Caki2 (cell line): ENCODE measurements around the gene ZNF780B. TPM values are rescaled to one million over a fixed set of nuclear protein-coding genes. Genes with fewer than 3 reads are reported as not detected.
"Not testable (repeated sequence)": the region's sequence is repeated elsewhere in the genome, so short reads cannot be mapped to it uniquely, and the experiment has no call there.

Source experiments
- DNase-seq: peaks from one replicate; pipeline ENCODE4 v3.0.0-alpha.2; 2015; ENCODE audit warnings: low read depth
- in situ Hi-C: cut with HindIII; loops from 2 replicates; pipeline ENCODE4 v1.10.0; 2016; ENCODE audit warnings: low sequenced_read_pairs, low pct_unique_long_range_greater_than_20kb, mixed read lengths
- total RNA-seq: library from RNA; depleted of rRNA; stranded (reverse); fragments of >200 nt; shearing (Covaris generic); gene quantifications from 2 replicates; pipeline ENCODE4 v1.2.3, GENCODE V29; 2014; ENCODE audit warnings: low replicate concordance

ZNF780B gene
- total RNA-seq, 1 experiment from 2014 or later = 3.1 TPM

GRCh38 chr19:40055049-40055448, 982 bp downstream of the ZNF780B start:
- no peak for DNase-seq
- in situ Hi-C loops = no loop called here

GRCh38 chr19:40054632-40055031, 1.4 kb downstream of the ZNF780B start:
- no peak for DNase-seq
- in situ Hi-C loops = no loop called here

GRCh38 chr19:40053491-40053890, 2.5 kb downstream of the ZNF780B start:
- no peak for DNase-seq
- in situ Hi-C loops = no loop called here

GRCh38 chr19:40041718-40042117, 14.3 kb downstream of the ZNF780B start:
- DNase-seq, in situ Hi-C loops: not testable (repeated sequence)

- DNase-seq = not testable (repeated sequence)
Measured at GRCh38 chr19:40038047-40038446, 18.0 kb downstream of the ZNF780B start.

GRCh38 chr19:40035996-40036395, 20.0 kb downstream of the ZNF780B start:
- in situ Hi-C loops = no loop called here
- no peak for DNase-seq

More at GRCh38 chr19:40038047-40038446, 18.0 kb downstream of the ZNF780B start:
- in situ Hi-C loops = not testable (repeated sequence)

- DNase-seq = peak; percentile 33
- in situ Hi-C loops = no loop called here
Measured at GRCh38 chr19:40033989-40034560, 22.0 kb downstream of the ZNF780B start.

- in situ Hi-C loops = no loop called here
Measured at GRCh38 chr19:40026597-40026970, 29.4 kb downstream of the ZNF780B start.

GRCh38 chr19:40025938-40026596, 30.0 kb downstream of the ZNF780B start:
- in situ Hi-C loops = no loop called here
- DNase-seq = no peak

More at GRCh38 chr19:40026597-40026970, 29.4 kb downstream of the ZNF780B start:
- no peak for DNase-seq

GRCh38 chr19:40023969-40024368, 32.1 kb downstream of the ZNF780B start:
- no peak for DNase-seq
- in situ Hi-C loops = no loop called here

GRCh38 chr19:40013991-40014390, 42.0 kb downstream of the ZNF780B start:
- in situ Hi-C loops = no loop called here
- no peak for DNase-seq

GRCh38 chr19:40009674-40010073, 46.4 kb downstream of the ZNF780B start:
- in situ Hi-C loops = no loop called here
- no peak for DNase-seq

- in situ Hi-C loops = no loop called here
- peak; percentile 90 for DNase-seq
Measured at GRCh38 chr19:40006273-40006691, 49.7 kb downstream of the ZNF780B start.

GRCh38 chr19:40005691-40006272, 50.2 kb downstream of the ZNF780B start:
- DNase-seq = no peak
- in situ Hi-C loops = no loop called here

GRCh38 chr19:39998501-39998900, 57.5 kb downstream of the ZNF780B start:
- DNase-seq = no peak
- in situ Hi-C loops = no loop called here

GRCh38 chr19:39997638-39998216, 58.3 kb downstream of the ZNF780B start:
- in situ Hi-C loops = no loop called here
- DNase-seq = no peak

GRCh38 chr19:39996811-39997637, 59.0 kb downstream of the ZNF780B start, which contains the start of gene ZNF546:
Gene ZNF546 (plus strand): TSS chr19:39997060. CDS start chr19:39998327, 1,267 bp downstream.
- in situ Hi-C loops = no loop called here
- DNase-seq = peak; percentile 92

- DNase-seq = no peak
- in situ Hi-C loops = no loop called here
Measured at GRCh38 chr19:39996218-39996810, 59.7 kb downstream of the ZNF780B start.
